Keratinocyte (primary cell): ENCODE measurements around the gene WTIP. TPM values are rescaled to one million over a fixed set of nuclear protein-coding genes. Genes with fewer than 3 reads are reported as not detected.

Experiments used
- DNase-seq: peaks from one replicate; pipeline ENCODE4 v3.0.0-alpha.2; 2011; ENCODE audit warnings: low read depth, missing footprints, low spot score
- FAIRE-seq: peaks from 2 replicates; lab custom pipeline; 2011; peaks lifted over from hg19 to GRCh38; lab: Jason Lieb, UNC
- H2AFZ ChIP-seq: 2 replicates; pipeline ENCODE4 v1.6.0; 2012; ENCODE audit warnings: low read length, control low read depth, inconsistent platforms; ENCODE audit not compliant: control insufficient read depth
- H3K27ac ChIP-seq: 2 replicates; pipeline ENCODE4 v1.5.1; 2011; ENCODE audit warnings: low read length; ENCODE audit not compliant: control insufficient read depth, insufficient read depth
- H3K27me3 ChIP-seq: 3 replicates; pipeline ENCODE4 v1.6.0; 2011; ENCODE audit warnings: low read length; ENCODE audit not compliant: control insufficient read depth, insufficient read depth; ENCODE audit errors: extremely low read depth
- H3K36me3 ChIP-seq, 2 experiments: 2 replicates in 1 of 2; 3 replicates in 1 of 2; pipeline ENCODE4 v1.5.1; 2011; ENCODE audit warnings: low read length in 2 of 2, mild to moderate bottlenecking in 1 of 2; ENCODE audit not compliant: control insufficient read depth in 2 of 2, insufficient read depth in 2 of 2; ENCODE audit errors: extremely low read depth in 1 of 2
- H3K4me1 ChIP-seq: 3 replicates; pipeline ENCODE4 v1.5.1; 2011; ENCODE audit warnings: low read length; ENCODE audit not compliant: control insufficient read depth, insufficient read depth; ENCODE audit errors: extremely low read depth
- H3K4me2 ChIP-seq: 3 replicates; pipeline ENCODE4 v1.6.0; 2011; ENCODE audit warnings: low read depth, low read length; ENCODE audit not compliant: control insufficient read depth, insufficient read depth; ENCODE audit errors: extremely low read depth
- H3K4me3 ChIP-seq, 3 experiments: fragments of 200-600 bp in 1 of 3; sonication (generic) in 1 of 3; 2 replicates in 2 of 3; 3 replicates in 1 of 3; pipeline ENCODE4 v1.5.1; 2011 to 2016; ENCODE audit warnings: low read length in 3 of 3, mild to moderate bottlenecking in 3 of 3, control low read depth in 2 of 3, inconsistent platforms in 1 of 3, low read depth in 1 of 3, mixed read lengths in 1 of 3, mixed run types in 1 of 3, moderate library complexity in 1 of 3; ENCODE audit not compliant: control insufficient read depth in 2 of 3, insufficient read depth in 2 of 3; ENCODE audit errors: extremely low read depth in 1 of 3
- H3K79me2 ChIP-seq: 2 replicates; pipeline ENCODE4 v1.6.0; 2012; ENCODE audit warnings: low read length; ENCODE audit not compliant: control insufficient read depth, insufficient read depth
- H3K9ac ChIP-seq: 3 replicates; pipeline ENCODE4 v1.6.0; 2011; ENCODE audit warnings: low read length; ENCODE audit not compliant: control insufficient read depth, insufficient read depth; ENCODE audit errors: extremely low read depth
- H3K9me1 ChIP-seq: 3 replicates; pipeline ENCODE4 v1.6.0; 2011; ENCODE audit warnings: low read length; ENCODE audit not compliant: control insufficient read depth, insufficient read depth; ENCODE audit errors: extremely low read depth
- H3K9me3 ChIP-seq: 2 replicates; pipeline ENCODE4 v1.5.1; 2012; ENCODE audit warnings: low read depth, low read length; ENCODE audit not compliant: control insufficient read depth
- H4K20me1 ChIP-seq: 3 replicates; pipeline ENCODE4 v1.6.0; 2011; ENCODE audit warnings: low read length; ENCODE audit not compliant: control insufficient read depth, insufficient read depth; ENCODE audit errors: extremely low read depth
- CTCF ChIP-seq, 3 experiments: IDR thresholded peaks in 1 of 3; conservative IDR thresholded peaks in 1 of 3; optimal IDR thresholded peaks in 1 of 3; 2 replicates in 2 of 3; 3 replicates in 1 of 3; pipeline versions ENCODE3 to v1.5.1; 2011; ENCODE audit warnings: low read length in 3 of 3, mild to moderate bottlenecking in 3 of 3, moderate library complexity in 2 of 3, control low read depth in 1 of 3, inconsistent platforms in 1 of 3; ENCODE audit not compliant: insufficient read depth in 2 of 3; ENCODE audit errors: extremely low read depth in 1 of 3
- EZH2 ChIP-seq: IDR thresholded peaks from one replicate; pipeline ENCODE4 v1.6.1; 2012; ENCODE audit warnings: inconsistent platforms, mild to moderate bottlenecking, low read length, moderate library complexity
- dilution Hi-C: fragments of 300-500 bp; cut with MboI; formaldehyde crosslinking; loops from one replicate; pipeline ENCODE4 v1.7.0; 2020; ENCODE audit warnings: low sequenced_read_pairs; ENCODE audit not compliant: extremely low pct_ligation_motif_present
- polyA plus RNA-seq, 5 experiments: library from polyadenylated mRNA; depleted of rRNA in 3 of 5; stranded (reverse) in 3 of 5; stranded (forward) in 1 of 5; unstranded in 1 of 5; fragments of >200 nt; gene quantifications; 1 replicate in 1 of 5; 2 replicates in 3 of 5; 3 replicates in 1 of 5; pipeline versions ENCODE4 v1.2.1 to v1.2.3, GENCODE V29; 2011 to 2012; ENCODE audit warnings: missing spikeins in 2 of 5, low read depth in 1 of 5, low replicate concordance in 1 of 5

WTIP gene
- polyA plus RNA-seq, 1 donor (not counting 4 experiments of a cell fraction or from before 2014, with no cell fraction given): 14.5 TPM

DNA sequence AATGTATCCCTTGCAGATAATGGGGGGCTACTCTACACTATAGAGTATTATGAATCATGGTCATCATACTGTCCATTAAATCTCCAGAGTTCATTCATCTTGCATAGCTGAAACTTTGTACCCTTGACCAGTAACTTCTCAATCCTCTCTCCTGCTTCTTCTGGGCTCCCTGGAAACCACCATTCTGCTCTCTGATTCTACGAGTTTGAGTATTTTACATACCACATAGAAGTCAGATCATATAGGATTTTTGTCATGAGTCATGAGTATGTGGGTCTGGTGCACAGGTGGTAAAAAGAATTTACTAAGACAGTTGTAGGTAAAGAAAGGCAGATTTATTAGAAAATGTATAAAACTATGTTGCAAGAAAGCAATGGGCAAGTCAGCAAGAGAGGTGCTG is 41.9 kb downstream of the WTIP start:
- DNase-seq (no peak), FAIRE-seq (no peak)
- dilution Hi-C loops: no loop called here
- no peak overlapping the region for H2AFZ ChIP-seq
- H3K4me2 ChIP-seq: no peak overlapping the region
- H3K4me1 ChIP-seq: no peaks in the 10 kb centered on the region
- H3K27ac ChIP-seq: no peak overlapping the region
- no peak overlapping the region for H3K9ac ChIP-seq
- no peaks in the 10 kb centered on the region for H4K20me1 ChIP-seq
- TF ChIP-seq CTCF (optimal IDR thresholded peaks at IDR 0.05 in 1 of 3, IDR thresholded peaks at IDR 0.05 in 1 of 3, conservative IDR thresholded peaks at IDR 0.05 in 1 of 3; ENCODE audit: extremely low read depth in 1 of 3, insufficient read depth in 2 of 3, low read length in 3 of 3): no peak
- no peak for TF ChIP-seq EZH2
- H3K36me3 ChIP-seq: no peaks in the 10 kb centered on the region
- H3K27me3 ChIP-seq: no peaks in the 10 kb centered on the region
- H3K9me1 ChIP-seq: no peaks in the 10 kb centered on the region
- H3K9me3 ChIP-seq: no peaks in the 10 kb centered on the region
- no peaks in the 10 kb centered on the region for H3K79me2 ChIP-seq
- H3K4me3 ChIP-seq: no peak overlapping the region

- Histone ChIP-seq H3K79me2 (no peaks in the 10 kb centered on the region), H3K9me3 (no peaks in the 10 kb centered on the region), H3K27me3 (no peaks in the 10 kb centered on the region), H3K9me1 (no peaks in the 10 kb centered on the region), H3K36me3 (no peaks in the 10 kb centered on the region), H2AFZ (no peak overlapping the region), H4K20me1 (no peaks in the 10 kb centered on the region), H3K27ac (no peak overlapping the region), H3K4me2 (no peak overlapping the region), H3K4me1 (no peaks in the 10 kb centered on the region), H3K9ac (no peak overlapping the region), H3K4me3 (no peak overlapping the region)
- no peak for FAIRE-seq
- dilution Hi-C loops: no loop called here
- DNase-seq: no peak
- TF ChIP-seq EZH2 (no peak), CTCF (optimal IDR thresholded peaks at IDR 0.05 in 1 of 3, IDR thresholded peaks at IDR 0.05 in 1 of 3, conservative IDR thresholded peaks at IDR 0.05 in 1 of 3; ENCODE audit: extremely low read depth in 1 of 3, insufficient read depth in 2 of 3, low read length in 3 of 3) (no peak)
Observed at GRCh38 chr19:34525001-34525400, 43.4 kb downstream of the WTIP start.
